Stimulated activated CD8-positive, alpha-beta memory T cell treated with anti-CD3 and anti-CD28 coated beads, Interleukin-12 subunit alpha, Interleukin-12 subunit beta, amount 100 ng/mL, for 24 hours (primary cell): Measurements from ENCODE around the gene ANKRD37.
A peak's percentile ranks its signal among the peaks of the same experiment; 100 is the strongest.

Source experiments
- DNase-seq: peaks from one replicate; pipeline ENCODE4 v3.0.0-alpha.2; 2020; ENCODE audit errors: extremely low read depth

ANKRD37 gene

DNA sequence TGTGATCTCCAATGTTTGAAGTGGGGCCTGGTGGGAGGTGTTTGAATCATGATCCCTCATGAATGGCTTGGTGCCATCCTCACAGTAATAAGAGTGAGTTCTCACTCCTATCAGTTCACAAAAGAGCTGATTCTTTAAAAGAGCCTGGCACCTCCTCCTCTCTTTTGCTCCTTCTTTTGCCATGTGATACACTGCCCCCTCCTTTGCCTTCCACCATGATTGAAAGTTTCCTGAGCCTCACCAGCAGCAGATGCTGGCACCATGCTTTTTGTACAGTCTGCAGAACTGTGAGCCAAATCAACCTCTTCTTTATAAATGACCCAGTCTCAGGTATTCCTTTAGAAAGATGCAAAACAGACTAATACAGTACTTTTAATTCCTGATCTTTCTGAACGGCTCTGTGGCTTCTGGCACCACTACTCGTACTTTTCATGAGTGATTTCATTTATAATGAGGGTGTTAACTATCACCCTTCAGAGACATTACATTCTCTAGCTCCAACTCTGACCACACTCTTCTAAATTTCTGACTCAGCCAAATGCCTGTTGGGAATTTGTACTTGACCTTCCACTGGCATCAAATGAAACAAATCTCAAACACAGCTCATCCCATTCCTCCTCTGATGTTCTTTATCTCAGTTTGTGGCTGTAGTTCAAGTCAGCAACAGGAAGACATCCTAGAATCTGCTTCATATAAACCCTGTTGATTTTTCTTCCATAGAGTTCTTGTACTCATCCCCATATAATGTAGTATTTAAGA is 24.9 kb downstream of the ANKRD37 start:
- DNase-seq = no peak

GRCh38 chr4:185424905-185425646 is 28.4 kb downstream of the ANKRD37 start:
- no peak for DNase-seq

- DNase-seq = peak; percentile 72
Observed at GRCh38 chr4:185425647-185426352, 29.2 kb downstream of the ANKRD37 start, which contains the start of gene UFSP2. Gene UFSP2 (minus strand): TSS chr4:185425964. CDS start chr4:185425868, 96 bp downstream.

DNA sequence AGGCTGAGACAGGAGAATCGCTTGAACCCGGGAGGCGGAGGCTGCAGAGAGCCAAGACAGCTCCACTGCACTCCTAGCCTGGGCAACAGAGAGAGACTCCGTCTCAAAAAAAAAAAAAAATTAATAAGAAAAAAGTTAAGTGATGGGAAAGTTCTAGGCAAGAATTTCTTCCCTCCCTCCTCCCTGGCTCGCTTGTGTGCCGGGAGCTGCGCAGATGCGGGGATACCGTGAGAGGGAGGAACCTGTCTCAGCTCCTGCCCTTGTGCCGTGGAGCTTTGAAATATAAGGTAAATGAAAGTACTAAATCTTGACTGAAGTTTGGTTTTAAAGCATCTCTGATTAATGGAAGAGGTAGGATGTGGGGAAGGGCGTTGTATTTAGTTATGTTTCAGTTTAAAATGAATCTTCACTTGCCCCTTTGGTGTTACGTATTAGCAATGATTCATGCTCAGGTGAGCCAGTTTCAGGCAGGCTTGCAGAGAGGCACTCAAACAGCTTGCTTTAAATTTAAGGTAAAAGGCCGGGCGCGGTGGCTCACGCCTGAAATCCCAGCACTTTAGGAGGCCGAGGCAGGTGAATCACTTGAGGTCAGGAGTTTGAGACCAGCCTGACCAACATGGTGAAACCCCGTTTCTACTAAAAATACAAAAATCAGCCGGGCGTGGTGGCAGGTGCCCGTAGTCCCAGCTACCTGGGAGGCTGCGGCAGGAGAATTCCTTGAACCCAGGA is 30.5 kb downstream of the ANKRD37 start:
- DNase-seq = no peak

DNA sequence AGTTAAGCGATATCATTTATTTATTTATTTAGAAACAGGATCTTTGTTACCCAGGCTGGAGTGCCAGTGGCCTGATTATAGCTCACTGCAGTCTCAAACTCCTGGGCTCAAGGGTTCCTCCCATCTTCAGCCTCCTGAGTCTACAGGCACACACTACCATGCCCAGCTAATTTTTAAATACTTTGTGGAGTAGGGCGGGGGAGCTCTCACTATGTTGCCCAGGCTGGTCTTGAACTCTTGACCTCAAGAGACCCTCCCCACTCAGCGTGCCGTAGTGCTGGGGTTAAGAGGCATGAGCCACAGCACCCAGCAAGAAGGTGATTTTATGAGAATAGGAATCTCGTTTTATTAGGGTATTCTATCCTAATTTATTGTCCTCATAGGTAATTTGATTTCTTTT is 33.0 kb downstream of the ANKRD37 start:
- DNase-seq = no peak

GRCh38 chr4:185435466-185435865 is 38.8 kb downstream of the ANKRD37 start:
- DNase-seq = no peak

- no peak for DNase-seq
Observed at GRCh38 chr4:185437809-185438208, 41.2 kb downstream of the ANKRD37 start.

- no peak for DNase-seq
Observed at GRCh38 chr4:185441479-185441878, 44.8 kb downstream of the ANKRD37 start.

DNA sequence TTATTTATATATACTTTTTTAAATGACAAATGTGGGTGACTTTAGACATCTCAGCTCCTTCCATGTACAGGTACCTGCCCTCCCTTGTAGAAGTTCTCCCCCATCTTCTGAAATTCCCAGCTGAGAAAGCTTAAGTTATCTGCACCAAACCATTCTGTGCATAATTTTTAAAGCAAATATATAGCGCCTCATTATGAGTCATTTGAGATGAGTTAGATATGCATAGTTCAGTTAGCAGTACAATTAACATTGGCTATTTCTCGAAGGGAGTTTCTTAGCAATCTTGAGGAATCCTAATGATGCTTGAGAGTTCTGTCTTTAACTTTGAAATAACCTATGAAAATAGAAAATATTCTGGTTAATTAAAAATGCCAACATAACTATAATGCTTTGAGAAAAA is 48.6 kb downstream of the ANKRD37 start:
- DNase-seq = no peak
